ENCODE measurements around the gene ZNF862. TPM values are rescaled to one million over a fixed set of nuclear protein-coding genes. Genes with fewer than 3 reads are reported as not detected.

ZNF862 gene
- total and polyA plus RNA-seq, 2 of the 13 experiments (the other 11 are each of a cell fraction or from before 2014, with no cell fraction given), result 0.89 to 2.0 TPM

GRCh38 chr7:149833495-149834130 lies 4.6 kb upstream of the ZNF862 start (continued):
- TF ChIP-seq, protein P1, sequence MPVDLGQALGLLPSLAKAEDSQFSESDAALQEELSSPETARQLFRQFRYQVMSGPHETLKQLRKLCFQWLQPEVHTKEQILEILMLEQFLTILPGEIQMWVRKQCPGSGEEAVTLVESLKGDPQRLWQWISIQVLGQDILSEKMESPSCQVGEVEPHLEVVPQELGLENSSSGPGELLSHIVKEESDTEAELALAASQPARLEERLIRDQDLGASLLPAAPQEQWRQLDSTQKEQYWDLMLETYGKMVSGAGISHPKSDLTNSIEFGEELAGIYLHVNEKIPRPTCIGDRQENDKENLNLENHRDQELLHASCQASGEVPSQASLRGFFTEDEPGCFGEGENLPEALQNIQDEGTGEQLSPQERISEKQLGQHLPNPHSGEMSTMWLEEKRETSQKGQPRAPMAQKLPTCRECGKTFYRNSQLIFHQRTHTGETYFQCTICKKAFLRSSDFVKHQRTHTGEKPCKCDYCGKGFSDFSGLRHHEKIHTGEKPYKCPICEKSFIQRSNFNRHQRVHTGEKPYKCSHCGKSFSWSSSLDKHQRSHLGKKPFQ (CRISPR knock-in tag; IDR thresholded peaks at IDR 0.05; ENCODE audit: insufficient replicate concordance), result no peak
- TF ChIP-seq, protein P2, sequence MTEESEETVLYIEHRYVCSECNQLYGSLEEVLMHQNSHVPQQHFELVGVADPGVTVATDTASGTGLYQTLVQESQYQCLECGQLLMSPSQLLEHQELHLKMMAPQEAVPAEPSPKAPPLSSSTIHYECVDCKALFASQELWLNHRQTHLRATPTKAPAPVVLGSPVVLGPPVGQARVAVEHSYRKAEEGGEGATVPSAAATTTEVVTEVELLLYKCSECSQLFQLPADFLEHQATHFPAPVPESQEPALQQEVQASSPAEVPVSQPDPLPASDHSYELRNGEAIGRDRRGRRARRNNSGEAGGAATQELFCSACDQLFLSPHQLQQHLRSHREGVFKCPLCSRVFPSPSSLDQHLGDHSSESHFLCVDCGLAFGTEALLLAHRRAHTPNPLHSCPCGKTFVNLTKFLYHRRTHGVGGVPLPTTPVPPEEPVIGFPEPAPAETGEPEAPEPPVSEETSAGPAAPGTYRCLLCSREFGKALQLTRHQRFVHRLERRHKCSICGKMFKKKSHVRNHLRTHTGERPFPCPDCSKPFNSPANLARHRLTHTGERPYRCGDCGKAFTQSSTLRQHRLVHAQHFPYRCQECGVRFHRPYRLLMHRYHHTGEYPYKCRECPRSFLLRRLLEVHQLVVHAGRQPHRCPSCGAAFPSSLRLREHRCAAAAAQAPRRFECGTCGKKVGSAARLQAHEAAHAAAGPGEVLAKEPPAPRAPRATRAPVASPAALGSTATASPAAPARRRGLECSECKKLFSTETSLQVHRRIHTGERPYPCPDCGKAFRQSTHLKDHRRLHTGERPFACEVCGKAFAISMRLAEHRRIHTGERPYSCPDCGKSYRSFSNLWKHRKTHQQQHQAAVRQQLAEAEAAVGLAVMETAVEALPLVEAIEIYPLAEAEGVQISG (CRISPR knock-in tag; IDR thresholded peaks at IDR 0.05), result no peak
- TF ChIP-seq RBM22 (optimal IDR thresholded peaks at IDR 0.05; ENCODE audit: low read length), result no peak
- no peak for TF ChIP-seq IKZF1 (IDR thresholded peaks at IDR 0.05)
- no peak for TF ChIP-seq USF2 (IDR thresholded peaks at IDR 0.05; ENCODE audit: low read depth, low read length)
- no peak for TF ChIP-seq USF2 (CRISPR knock-in tag; IDR thresholded peaks at IDR 0.05; ENCODE audit: borderline replicate concordance)
- TF ChIP-seq, protein P3, sequence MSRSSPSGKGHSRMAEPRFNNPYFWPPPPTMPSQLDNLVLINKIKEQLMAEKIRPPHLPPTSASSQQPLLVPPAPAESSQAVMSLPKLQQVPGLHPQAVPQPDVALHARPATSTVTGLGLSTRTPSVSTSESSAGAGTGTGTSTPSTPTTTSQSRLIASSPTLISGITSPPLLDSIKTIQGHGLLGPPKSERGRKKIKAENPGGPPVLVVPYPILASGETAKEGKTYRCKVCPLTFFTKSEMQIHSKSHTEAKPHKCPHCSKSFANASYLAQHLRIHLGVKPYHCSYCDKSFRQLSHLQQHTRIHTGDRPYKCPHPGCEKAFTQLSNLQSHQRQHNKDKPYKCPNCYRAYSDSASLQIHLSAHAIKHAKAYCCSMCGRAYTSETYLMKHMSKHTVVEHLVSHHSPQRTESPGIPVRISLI (CRISPR knock-in tag; IDR thresholded peaks at IDR 0.05; ENCODE audit: borderline replicate concordance), result no peak
